WTC11 (cell line): ENCODE results near the gene RBFOX2. TPM values are rescaled to one million over a fixed set of nuclear protein-coding genes. Genes with fewer than 3 reads are reported as not detected.

Experiments used
- ATAC-seq: fragments of 200-7000 bp; cut with Tn5 transposase; 2 replicates; pipeline ENCODE4 v1.10.0; 2021; ENCODE audit warnings: mild to moderate bottlenecking, moderate library complexity
- CTCF ChIA-PET: fragments of 300-600 bp; sonication (Branson Sonifier 250); formaldehyde crosslinking; loops from one replicate; lab custom pipeline; 2021; ENCODE audit warnings: antibody characterized with exemption; lab: Charles Lee
- POLR2A ChIA-PET: fragments of 350-600 bp; sonication (Branson Sonifier 250); formaldehyde crosslinking; loops from one replicate; lab custom pipeline; 2021; ENCODE audit warnings: antibody characterized with exemption; lab: Charles Lee
- DNase-seq: peaks from one replicate; pipeline ENCODE4 v3.0.0; 2021; ENCODE audit warnings: low spot score
- H3K27ac Mint-ChIP-seq: 2 replicates; pipeline ENCODE4 v1.8.0; 2021; ENCODE audit warnings: mixed read lengths
- H3K27me3 Mint-ChIP-seq: 2 replicates; pipeline ENCODE4 v1.8.0; 2021; ENCODE audit warnings: low read depth, mild to moderate bottlenecking, moderate library complexity, mixed read lengths
- H3K36me3 Mint-ChIP-seq: 2 replicates; pipeline ENCODE4 v1.8.0; 2021; ENCODE audit warnings: mixed read lengths
- H3K4me1 Mint-ChIP-seq: 2 replicates; pipeline ENCODE4 v1.8.0; 2022; ENCODE audit warnings: mixed read lengths
- H3K4me3 Mint-ChIP-seq: 2 replicates; pipeline ENCODE4 v1.8.0; 2021; ENCODE audit warnings: mild to moderate bottlenecking, moderate library complexity, mixed read lengths
- H3K9me3 Mint-ChIP-seq: 2 replicates; pipeline ENCODE4 v1.8.0; 2021; ENCODE audit warnings: mixed read lengths
- ATF2 ChIP-seq: sonication (generic); formaldehyde crosslinking; IDR thresholded peaks from 2 replicates; pipeline ENCODE4 v1.8.1; 2022; ENCODE audit warnings: low read depth, missing genetic modification reagents, borderline replicate concordance
- CBFB ChIP-seq: sonication (generic); formaldehyde crosslinking; IDR thresholded peaks from 2 replicates; pipeline ENCODE4 v1.8.1; 2022; ENCODE audit warnings: mild to moderate bottlenecking, low read depth, missing genetic modification reagents
- CREB1 ChIP-seq: sonication (generic); formaldehyde crosslinking; IDR thresholded peaks from 2 replicates; pipeline ENCODE4 v1.8.0; 2023; ENCODE audit warnings: mild to moderate bottlenecking, missing genetic modification reagents
- HMGA2 ChIP-seq: fragments of 250-450 bp; sonication (Bioruptor Pico); IDR thresholded peaks from 2 replicates; pipeline ENCODE4 v1.4.0; 2021; ENCODE audit warnings: mild to moderate bottlenecking, moderate library complexity
- KAT7 ChIP-seq: sonication (generic); formaldehyde crosslinking; IDR thresholded peaks from 2 replicates; pipeline ENCODE4 v1.8.1; 2023; ENCODE audit warnings: missing genetic modification reagents, mild to moderate bottlenecking, borderline replicate concordance
- USF1 ChIP-seq: sonication (generic); formaldehyde crosslinking; IDR thresholded peaks from 2 replicates; pipeline ENCODE4 v1.8.0; 2022; ENCODE audit warnings: mild to moderate bottlenecking, missing genetic modification reagents
- ZNF138 ChIP-seq: sonication (generic); formaldehyde crosslinking; conservative IDR thresholded peaks from 2 replicates; pipeline ENCODE4 v1.8.1; 2022; ENCODE audit warnings: mild to moderate bottlenecking, moderate library complexity, missing genetic modification reagents
- ZNF396 ChIP-seq: fragments of 250-450 bp; sonication (Bioruptor Pico); IDR thresholded peaks from 2 replicates; pipeline ENCODE4 v1.8.0; 2021; ENCODE audit warnings: mild to moderate bottlenecking, moderate library complexity, borderline replicate concordance
- ZNF425 ChIP-seq: fragments of 250-450 bp; sonication (Bioruptor Pico); conservative IDR thresholded peaks from 2 replicates; pipeline ENCODE4 v1.9.0; 2021; ENCODE audit warnings: mild to moderate bottlenecking
- ZNF671 ChIP-seq: fragments of 250-450 bp; sonication (Bioruptor Pico); IDR thresholded peaks from 2 replicates; pipeline ENCODE4 v1.8.0; 2021; ENCODE audit warnings: mild to moderate bottlenecking
- total RNA-seq: library from RNA; stranded (reverse); gene quantifications from 3 replicates; pipeline ENCODE4 v1.2.3, GENCODE V29; 2021
- TF ChIP-seq, protein P1 (sequence below): sonication (generic); formaldehyde crosslinking; IDR thresholded peaks from 2 replicates; pipeline ENCODE4 v1.8.1; 2023; ENCODE audit warnings: mild to moderate bottlenecking, missing genetic modification reagents
- TF ChIP-seq, protein P2 (sequence below): fragments of 250-450 bp; sonication (Bioruptor Pico); IDR thresholded peaks from 2 replicates; pipeline ENCODE4 v1.9.0; 2021; ENCODE audit warnings: mild to moderate bottlenecking
- TF ChIP-seq, protein P3 (sequence below): fragments of 250-450 bp; sonication (Bioruptor Pico); IDR thresholded peaks from 2 replicates; pipeline ENCODE4 v1.9.0; 2021; ENCODE audit warnings: mild to moderate bottlenecking, borderline replicate concordance
- TF ChIP-seq, protein P4 (sequence below): sonication (generic); formaldehyde crosslinking; IDR thresholded peaks from 2 replicates; pipeline ENCODE4 v1.8.1; 2023; ENCODE audit warnings: mild to moderate bottlenecking, missing genetic modification reagents
- TF ChIP-seq, protein P5 (sequence below): fragments of 200-600 bp; IDR thresholded peaks from 2 replicates; pipeline ENCODE4 v1.8.0; 2022; ENCODE audit warnings: antibody characterized with exemption
- TF ChIP-seq, protein P6 (sequence below): sonication (generic); formaldehyde crosslinking; IDR thresholded peaks from 2 replicates; pipeline ENCODE4 v1.8.0; 2023; ENCODE audit warnings: missing genetic modification reagents

Gene RBFOX2
- total RNA-seq, 1 experiment from 2014 or later = 107 TPM

GRCh38 chr22:35981900-35982299 is 46.7 kb downstream of the RBFOX2 start:
- no peak for ATAC-seq
- Mint-ChIP-seq H3K27ac (no peak overlapping the region), H3K4me3 (no peak overlapping the region), H3K27me3 (no peaks in the 10 kb centered on the region), H3K9me3 (peaks cover 4% of the 10 kb centered on the region; the same call in 1 of the 2 replicates), H3K4me1 (peaks cover 72% of the 10 kb centered on the region), H3K36me3 (peaks cover 3% of the 10 kb centered on the region)
- ChIA-PET POLR2A (interaction anchor here (1.1 kb wide), 1 partner anchor 21 kb away, joined by 3 read pairs; no protein-coding TSS in a partner anchor), CTCF (interaction anchor here (1.3 to 1.9 kb wide), 3 partner anchors 17 to 84 kb away, joined by 5 to 11 read pairs (median 5); no protein-coding TSS in a partner anchor)
- no peak for DNase-seq
- TF ChIP-seq, protein P1, sequence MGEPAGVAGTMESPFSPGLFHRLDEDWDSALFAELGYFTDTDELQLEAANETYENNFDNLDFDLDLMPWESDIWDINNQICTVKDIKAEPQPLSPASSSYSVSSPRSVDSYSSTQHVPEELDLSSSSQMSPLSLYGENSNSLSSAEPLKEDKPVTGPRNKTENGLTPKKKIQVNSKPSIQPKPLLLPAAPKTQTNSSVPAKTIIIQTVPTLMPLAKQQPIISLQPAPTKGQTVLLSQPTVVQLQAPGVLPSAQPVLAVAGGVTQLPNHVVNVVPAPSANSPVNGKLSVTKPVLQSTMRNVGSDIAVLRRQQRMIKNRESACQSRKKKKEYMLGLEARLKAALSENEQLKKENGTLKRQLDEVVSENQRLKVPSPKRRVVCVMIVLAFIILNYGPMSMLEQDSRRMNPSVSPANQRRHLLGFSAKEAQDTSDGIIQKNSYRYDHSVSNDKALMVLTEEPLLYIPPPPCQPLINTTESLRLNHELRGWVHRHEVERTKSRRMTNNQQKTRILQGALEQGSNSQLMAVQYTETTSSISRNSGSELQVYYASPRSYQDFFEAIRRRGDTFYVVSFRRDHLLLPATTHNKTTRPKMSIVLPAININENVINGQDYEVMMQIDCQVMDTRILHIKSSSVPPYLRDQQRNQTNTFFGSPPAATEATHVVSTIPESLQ (CRISPR knock-in tag) = no peak
- no peak for TF ChIP-seq ZNF396
- no peak for TF ChIP-seq CBFB (CRISPR knock-in tag)
- no peak for TF ChIP-seq KAT7 (CRISPR knock-in tag)
- TF ChIP-seq, protein P2, sequence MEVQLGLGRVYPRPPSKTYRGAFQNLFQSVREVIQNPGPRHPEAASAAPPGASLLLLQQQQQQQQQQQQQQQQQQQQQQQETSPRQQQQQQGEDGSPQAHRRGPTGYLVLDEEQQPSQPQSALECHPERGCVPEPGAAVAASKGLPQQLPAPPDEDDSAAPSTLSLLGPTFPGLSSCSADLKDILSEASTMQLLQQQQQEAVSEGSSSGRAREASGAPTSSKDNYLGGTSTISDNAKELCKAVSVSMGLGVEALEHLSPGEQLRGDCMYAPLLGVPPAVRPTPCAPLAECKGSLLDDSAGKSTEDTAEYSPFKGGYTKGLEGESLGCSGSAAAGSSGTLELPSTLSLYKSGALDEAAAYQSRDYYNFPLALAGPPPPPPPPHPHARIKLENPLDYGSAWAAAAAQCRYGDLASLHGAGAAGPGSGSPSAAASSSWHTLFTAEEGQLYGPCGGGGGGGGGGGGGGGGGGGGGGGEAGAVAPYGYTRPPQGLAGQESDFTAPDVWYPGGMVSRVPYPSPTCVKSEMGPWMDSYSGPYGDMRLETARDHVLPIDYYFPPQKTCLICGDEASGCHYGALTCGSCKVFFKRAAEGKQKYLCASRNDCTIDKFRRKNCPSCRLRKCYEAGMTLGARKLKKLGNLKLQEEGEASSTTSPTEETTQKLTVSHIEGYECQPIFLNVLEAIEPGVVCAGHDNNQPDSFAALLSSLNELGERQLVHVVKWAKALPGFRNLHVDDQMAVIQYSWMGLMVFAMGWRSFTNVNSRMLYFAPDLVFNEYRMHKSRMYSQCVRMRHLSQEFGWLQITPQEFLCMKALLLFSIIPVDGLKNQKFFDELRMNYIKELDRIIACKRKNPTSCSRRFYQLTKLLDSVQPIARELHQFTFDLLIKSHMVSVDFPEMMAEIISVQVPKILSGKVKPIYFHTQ (CRISPR knock-in tag) = no peak
- TF ChIP-seq, protein P3, sequence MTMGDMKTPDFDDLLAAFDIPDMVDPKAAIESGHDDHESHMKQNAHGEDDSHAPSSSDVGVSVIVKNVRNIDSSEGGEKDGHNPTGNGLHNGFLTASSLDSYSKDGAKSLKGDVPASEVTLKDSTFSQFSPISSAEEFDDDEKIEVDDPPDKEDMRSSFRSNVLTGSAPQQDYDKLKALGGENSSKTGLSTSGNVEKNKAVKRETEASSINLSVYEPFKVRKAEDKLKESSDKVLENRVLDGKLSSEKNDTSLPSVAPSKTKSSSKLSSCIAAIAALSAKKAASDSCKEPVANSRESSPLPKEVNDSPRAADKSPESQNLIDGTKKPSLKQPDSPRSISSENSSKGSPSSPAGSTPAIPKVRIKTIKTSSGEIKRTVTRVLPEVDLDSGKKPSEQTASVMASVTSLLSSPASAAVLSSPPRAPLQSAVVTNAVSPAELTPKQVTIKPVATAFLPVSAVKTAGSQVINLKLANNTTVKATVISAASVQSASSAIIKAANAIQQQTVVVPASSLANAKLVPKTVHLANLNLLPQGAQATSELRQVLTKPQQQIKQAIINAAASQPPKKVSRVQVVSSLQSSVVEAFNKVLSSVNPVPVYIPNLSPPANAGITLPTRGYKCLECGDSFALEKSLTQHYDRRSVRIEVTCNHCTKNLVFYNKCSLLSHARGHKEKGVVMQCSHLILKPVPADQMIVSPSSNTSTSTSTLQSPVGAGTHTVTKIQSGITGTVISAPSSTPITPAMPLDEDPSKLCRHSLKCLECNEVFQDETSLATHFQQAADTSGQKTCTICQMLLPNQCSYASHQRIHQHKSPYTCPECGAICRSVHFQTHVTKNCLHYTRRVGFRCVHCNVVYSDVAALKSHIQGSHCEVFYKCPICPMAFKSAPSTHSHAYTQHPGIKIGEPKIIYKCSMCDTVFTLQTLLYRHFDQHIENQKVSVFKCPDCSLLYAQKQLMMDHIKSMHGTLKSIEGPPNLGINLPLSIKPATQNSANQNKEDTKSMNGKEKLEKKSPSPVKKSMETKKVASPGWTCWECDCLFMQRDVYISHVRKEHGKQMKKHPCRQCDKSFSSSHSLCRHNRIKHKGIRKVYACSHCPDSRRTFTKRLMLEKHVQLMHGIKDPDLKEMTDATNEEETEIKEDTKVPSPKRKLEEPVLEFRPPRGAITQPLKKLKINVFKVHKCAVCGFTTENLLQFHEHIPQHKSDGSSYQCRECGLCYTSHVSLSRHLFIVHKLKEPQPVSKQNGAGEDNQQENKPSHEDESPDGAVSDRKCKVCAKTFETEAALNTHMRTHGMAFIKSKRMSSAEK (CRISPR knock-in tag) = no peak

DNA sequence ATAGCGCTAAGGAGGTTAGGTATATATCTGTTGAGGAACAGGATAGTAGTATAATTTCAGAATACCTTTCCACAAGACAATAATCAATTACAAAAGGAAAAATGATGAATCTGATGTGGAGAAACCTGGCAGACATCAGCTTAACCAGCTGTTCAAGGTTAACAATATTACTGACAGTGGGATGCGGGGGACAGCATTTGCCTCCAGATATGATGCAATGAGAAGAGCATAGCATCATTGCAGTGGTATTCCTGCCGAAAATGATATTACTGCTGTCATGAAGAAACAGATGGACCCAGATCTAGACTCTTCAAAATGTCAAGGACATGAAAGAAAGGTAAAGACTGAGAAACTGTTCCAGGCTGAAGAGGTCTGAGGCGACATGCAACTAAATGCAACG is 49.7 kb downstream of the RBFOX2 start:
- ChIA-PET POLR2A (no interaction called here), CTCF (no interaction called here)
- ATAC-seq (no peak), DNase-seq (no peak)
- Mint-ChIP-seq H3K27ac (no peak overlapping the region), H3K9me3 (peaks cover 4% of the 10 kb centered on the region; the same call in 1 of the 2 replicates), H3K4me3 (no peak overlapping the region), H3K4me1 (peaks cover 73% of the 10 kb centered on the region), H3K36me3 (peaks cover 3% of the 10 kb centered on the region), H3K27me3 (no peaks in the 10 kb centered on the region)
- no peak for TF ChIP-seq KAT7 (CRISPR knock-in tag)
- no peak for TF ChIP-seq USF1 (CRISPR knock-in tag)
- TF ChIP-seq ZNF671 (CRISPR knock-in tag) = no peak
- TF ChIP-seq ATF2 (CRISPR knock-in tag) = no peak
- TF ChIP-seq, protein P4, sequence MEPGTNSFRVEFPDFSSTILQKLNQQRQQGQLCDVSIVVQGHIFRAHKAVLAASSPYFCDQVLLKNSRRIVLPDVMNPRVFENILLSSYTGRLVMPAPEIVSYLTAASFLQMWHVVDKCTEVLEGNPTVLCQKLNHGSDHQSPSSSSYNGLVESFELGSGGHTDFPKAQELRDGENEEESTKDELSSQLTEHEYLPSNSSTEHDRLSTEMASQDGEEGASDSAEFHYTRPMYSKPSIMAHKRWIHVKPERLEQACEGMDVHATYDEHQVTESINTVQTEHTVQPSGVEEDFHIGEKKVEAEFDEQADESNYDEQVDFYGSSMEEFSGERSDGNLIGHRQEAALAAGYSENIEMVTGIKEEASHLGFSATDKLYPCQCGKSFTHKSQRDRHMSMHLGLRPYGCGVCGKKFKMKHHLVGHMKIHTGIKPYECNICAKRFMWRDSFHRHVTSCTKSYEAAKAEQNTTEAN = no peak
- no peak for TF ChIP-seq ZNF425
- TF ChIP-seq, protein P5, sequence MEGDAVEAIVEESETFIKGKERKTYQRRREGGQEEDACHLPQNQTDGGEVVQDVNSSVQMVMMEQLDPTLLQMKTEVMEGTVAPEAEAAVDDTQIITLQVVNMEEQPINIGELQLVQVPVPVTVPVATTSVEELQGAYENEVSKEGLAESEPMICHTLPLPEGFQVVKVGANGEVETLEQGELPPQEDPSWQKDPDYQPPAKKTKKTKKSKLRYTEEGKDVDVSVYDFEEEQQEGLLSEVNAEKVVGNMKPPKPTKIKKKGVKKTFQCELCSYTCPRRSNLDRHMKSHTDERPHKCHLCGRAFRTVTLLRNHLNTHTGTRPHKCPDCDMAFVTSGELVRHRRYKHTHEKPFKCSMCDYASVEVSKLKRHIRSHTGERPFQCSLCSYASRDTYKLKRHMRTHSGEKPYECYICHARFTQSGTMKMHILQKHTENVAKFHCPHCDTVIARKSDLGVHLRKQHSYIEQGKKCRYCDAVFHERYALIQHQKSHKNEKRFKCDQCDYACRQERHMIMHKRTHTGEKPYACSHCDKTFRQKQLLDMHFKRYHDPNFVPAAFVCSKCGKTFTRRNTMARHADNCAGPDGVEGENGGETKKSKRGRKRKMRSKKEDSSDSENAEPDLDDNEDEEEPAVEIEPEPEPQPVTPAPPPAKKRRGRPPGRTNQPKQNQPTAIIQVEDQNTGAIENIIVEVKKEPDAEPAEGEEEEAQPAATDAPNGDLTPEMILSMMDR = no peak
- TF ChIP-seq CREB1 (CRISPR knock-in tag) = no peak
- TF ChIP-seq ZNF138 (CRISPR knock-in tag) = no peak
- TF ChIP-seq HMGA2 (CRISPR knock-in tag) = no peak
- TF ChIP-seq, protein P6, sequence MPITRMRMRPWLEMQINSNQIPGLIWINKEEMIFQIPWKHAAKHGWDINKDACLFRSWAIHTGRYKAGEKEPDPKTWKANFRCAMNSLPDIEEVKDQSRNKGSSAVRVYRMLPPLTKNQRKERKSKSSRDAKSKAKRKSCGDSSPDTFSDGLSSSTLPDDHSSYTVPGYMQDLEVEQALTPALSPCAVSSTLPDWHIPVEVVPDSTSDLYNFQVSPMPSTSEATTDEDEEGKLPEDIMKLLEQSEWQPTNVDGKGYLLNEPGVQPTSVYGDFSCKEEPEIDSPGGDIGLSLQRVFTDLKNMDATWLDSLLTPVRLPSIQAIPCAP (CRISPR knock-in tag) = no peak
